NCI-H146 treated with DMSO at 0.1 percent for 48 hours (cell line): ENCODE measurements around the gene RHOH.
A peak's percentile ranks its signal among the peaks of the same experiment; 100 is the strongest.
"Not testable (repeated sequence)": the region's sequence is repeated elsewhere in the genome, so short reads cannot be mapped to it uniquely, and the experiment has no call there.

Source experiments
- DNase-seq: peaks from one replicate; lab custom pipeline; 2025; ENCODE audit not compliant: unreplicated experiment; lab: John Stamatoyannopoulos, UW

Gene RHOH

GRCh38 chr4:40196724-40197281 is at the start of gene RHOH:
Gene RHOH (plus strand): TSS chr4:40197031. CDS start chr4:40243387, 46,356 bp downstream.
- no peak for DNase-seq

- DNase-seq: not testable (repeated sequence)
These were observed 49.3 kb upstream of the RHOH start for GRCh38 chr4:40147490-40147889.

GRCh38 chr4:40149960-40150385 is 46.9 kb upstream of the RHOH start:
- peak; percentile 67 for DNase-seq

- DNase-seq: no peak
These were observed 45.9 kb upstream of the RHOH start for GRCh38 chr4:40150932-40151331.

GRCh38 chr4:40152637-40153036 is 44.2 kb upstream of the RHOH start:
- DNase-seq: no peak

- no peak for DNase-seq
These were observed 39.4 kb upstream of the RHOH start for GRCh38 chr4:40157436-40157835.

GRCh38 chr4:40160258-40160657 is 36.6 kb upstream of the RHOH start:
- DNase-seq: no peak

- no peak for DNase-seq
These were observed 32.4 kb upstream of the RHOH start for GRCh38 chr4:40164459-40164858.

- DNase-seq: no peak
These were observed 30.9 kb upstream of the RHOH start for GRCh38 chr4:40165916-40166315.

GRCh38 chr4:40168070-40168469 is 28.8 kb upstream of the RHOH start:
- no peak for DNase-seq

- no peak for DNase-seq
These were observed 26.2 kb upstream of the RHOH start for GRCh38 chr4:40170588-40170987.

- no peak for DNase-seq
These were observed 23.4 kb upstream of the RHOH start for GRCh38 chr4:40173470-40173875.

GRCh38 chr4:40176602-40177001 is 20.2 kb upstream of the RHOH start:
- no peak for DNase-seq

GRCh38 chr4:40177591-40177990 is 19.2 kb upstream of the RHOH start:
- no peak for DNase-seq

- peak; percentile 64 for DNase-seq
These were observed 18.2 kb upstream of the RHOH start for GRCh38 chr4:40178672-40179071.

- no peak for DNase-seq
These were observed 17.5 kb upstream of the RHOH start for GRCh38 chr4:40179360-40179759.

GRCh38 chr4:40180356-40180755 is 16.5 kb upstream of the RHOH start:
- no peak for DNase-seq

- DNase-seq: no peak
These were observed 14.8 kb upstream of the RHOH start for GRCh38 chr4:40182001-40182400.

- DNase-seq: no peak
These were observed 13.9 kb upstream of the RHOH start for GRCh38 chr4:40182954-40183353.

GRCh38 chr4:40183615-40184411 is 13.0 kb upstream of the RHOH start:
- no peak for DNase-seq

- DNase-seq: no peak
These were observed 10.8 kb upstream of the RHOH start for GRCh38 chr4:40185830-40186664.

- DNase-seq: no peak
These were observed 10.2 kb upstream of the RHOH start for GRCh38 chr4:40186665-40187014.
